Prostate gland (tissue), 2 donors: ENCODE data around the gene GAP43. TPM values are rescaled to one million over a fixed set of nuclear protein-coding genes. Genes with fewer than 3 reads are reported as not detected.

Experiments used
- DNase-seq: peaks from one replicate; pipeline ENCODE4 v3.0.0-alpha.2; 2019; ENCODE audit warnings: low spot score
- H3K27ac ChIP-seq, 2 donors: fragments of 200-600 bp; sonication (generic); 2 replicates each; pipeline ENCODE4 v1.5.1; 2017 to 2019
- H3K27me3 ChIP-seq: fragments of 200-600 bp; sonication (generic); replicated peaks from 2 replicates; pipeline ENCODE4 v1.5.1; 2019; ENCODE audit not compliant: insufficient read depth
- H3K36me3 ChIP-seq, 2 donors: fragments of 200-600 bp; sonication (generic); 1 replicate in 1 of 2; 2 replicates in 1 of 2; pipeline versions ENCODE4 v1.5.1 to v1.8.1; 2017 to 2019
- H3K4me1 ChIP-seq: fragments of 200-600 bp; sonication (generic); replicated peaks from 2 replicates; pipeline ENCODE4 v1.5.1; 2019
- H3K4me3 ChIP-seq, 2 donors: fragments of 200-600 bp; sonication (generic); 2 replicates each; pipeline ENCODE4 v1.5.1; 2017 to 2019
- H3K9me3 ChIP-seq: fragments of 200-600 bp; sonication (generic); 2 replicates; pipeline ENCODE4 v1.5.1; 2017
- CTCF ChIP-seq, 4 experiments: fragments of 200-600 bp in 2 of 4; fragments of 450-650 bp in 2 of 4; sonication (generic) in 2 of 4; IDR thresholded peaks; 1 replicate in 3 of 4; 2 replicates in 1 of 4; pipeline ENCODE4 v1.5.1; 2016 to 2019; ENCODE audit warnings: antibody characterized with exemption in 4 of 4, mild to moderate bottlenecking in 2 of 4, moderate library complexity in 2 of 4
- POLR2A ChIP-seq: fragments of 450-650 bp; IDR thresholded peaks from one replicate; pipeline ENCODE4 v1.6.1; 2016; ENCODE audit warnings: antibody characterized with exemption, mild to moderate bottlenecking
- POLR2AphosphoS5 ChIP-seq: sonication (generic); formaldehyde crosslinking; IDR thresholded peaks from one replicate; pipeline ENCODE4 v1.6.1; 2017; ENCODE audit warnings: antibody characterized with exemption
- WGBS: methylation state at CpG from one replicate; pipeline ENCODE4 v1.1.5; 2018; 5-methylcytosine and 5-hydroxymethylcytosine counted together
- intact Hi-C: fragments of 100-400 bp; cut with DNase I; formaldehyde crosslinking; loops from one replicate; pipeline ENCODE4 v1.14.2; 2022
- total RNA-seq, 2 donors: library from RNA; depleted of rRNA; stranded (reverse); fragments of >200 nt; gene quantifications; one replicate each; pipeline ENCODE4 v1.1.0, GENCODE V29; 2016

Gene GAP43
- total RNA-seq, 2 donors from 2014 or later = 0.74 TPM; not detected in 1

GRCh38 chr3:115616461-115616860, 6.8 kb upstream of the GAP43 start:
- Histone ChIP-seq H3K27me3 (no peaks in the 10 kb centered on the region), H3K4me3 (no peak overlapping the region), H3K36me3 (no peaks in the 10 kb centered on the region), H3K4me1 (no peaks in the 10 kb centered on the region), H3K27ac (no peak overlapping the region), H3K9me3 (no peaks in the 10 kb centered on the region)
- TF ChIP-seq CTCF (IDR thresholded peaks at IDR 0.05) (no peak), POLR2A (no peak), POLR2AphosphoS5 (no peak)
- no peak for DNase-seq
- intact Hi-C loops = no loop called here
- WGBS = 87% methylated on average over 4 of the region's 4 CpGs

- 81% methylated on average over 1 of the region's 1 CpG for WGBS
- intact Hi-C loops = no loop called here
- no peaks in the 10 kb centered on the region for H3K4me1 ChIP-seq
These were observed 5.7 kb upstream of the GAP43 start for GRCh38 chr3:115617591-115617990.

GRCh38 chr3:115624029-115624741, 875 bp downstream of the GAP43 start:
- no peak for DNase-seq
- no peak for TF ChIP-seq CTCF (IDR thresholded peaks at IDR 0.05)
- no peak for TF ChIP-seq POLR2A
- no peak for TF ChIP-seq POLR2AphosphoS5
- Histone ChIP-seq H3K36me3 (no peaks in the 10 kb centered on the region), H3K27ac (no peak overlapping the region), H3K4me1 (no peaks in the 10 kb centered on the region), H3K9me3 (no peaks in the 10 kb centered on the region), H3K4me3 (no peak overlapping the region), H3K27me3 (no peaks in the 10 kb centered on the region)
- intact Hi-C loops = no loop called here
- WGBS = 6% methylated on average over 11 of the region's 11 CpGs

More at GRCh38 chr3:115617591-115617990, 5.7 kb upstream of the GAP43 start:
- Histone ChIP-seq H3K27ac (no peak overlapping the region), H3K36me3 (no peaks in the 10 kb centered on the region), H3K9me3 (no peaks in the 10 kb centered on the region), H3K4me3 (no peak overlapping the region), H3K27me3 (no peaks in the 10 kb centered on the region)
- no peak for DNase-seq
- TF ChIP-seq POLR2AphosphoS5 = no peak
- TF ChIP-seq POLR2A = no peak
- no peak for TF ChIP-seq CTCF (IDR thresholded peaks at IDR 0.05)

GRCh38 chr3:115624901-115625300, 1.6 kb downstream of the GAP43 start:
- Histone ChIP-seq H3K27ac (no peak overlapping the region), H3K36me3 (no peaks in the 10 kb centered on the region), H3K4me3 (no peak overlapping the region), H3K27me3 (no peaks in the 10 kb centered on the region), H3K9me3 (no peaks in the 10 kb centered on the region), H3K4me1 (no peaks in the 10 kb centered on the region)
- intact Hi-C loops = no loop called here
- DNase-seq = no peak
- 27% methylated on average over 5 of the region's 5 CpGs for WGBS
- TF ChIP-seq POLR2AphosphoS5 (no peak), POLR2A (no peak)

- no peaks in the 10 kb centered on the region for H3K36me3 ChIP-seq
- 21% methylated on average over 5 of the region's 5 CpGs for WGBS
- TF ChIP-seq CTCF (IDR thresholded peaks at IDR 0.05) = no peak
- TF ChIP-seq POLR2A = no peak
- no peak for TF ChIP-seq POLR2AphosphoS5
- H3K4me3 ChIP-seq = no peak overlapping the region
- DNase-seq = no peak
- H3K27me3 ChIP-seq = no peaks in the 10 kb centered on the region
- H3K9me3 ChIP-seq = no peaks in the 10 kb centered on the region
- H3K27ac ChIP-seq = no peak overlapping the region
- intact Hi-C loops = no loop called here
- no peaks in the 10 kb centered on the region for H3K4me1 ChIP-seq
These were observed 2.7 kb downstream of the GAP43 start for GRCh38 chr3:115626006-115626409.
